ENCODE data around the gene KLRC4. TPM values are rescaled to one million over a fixed set of nuclear protein-coding genes. Genes with fewer than 3 reads are reported as not detected.
"Not testable (repeated sequence)": the region's sequence is repeated elsewhere in the genome, so short reads cannot be mapped to it uniquely, and the experiment has no call there.

The KLRC4 gene
- total RNA-seq, 2 donors from 2014 or later = not detected

GRCh38 chr12:10369557-10370415, 39.8 kb downstream of the KLRC4 start:
- TF ChIP-seq, protein P1, sequence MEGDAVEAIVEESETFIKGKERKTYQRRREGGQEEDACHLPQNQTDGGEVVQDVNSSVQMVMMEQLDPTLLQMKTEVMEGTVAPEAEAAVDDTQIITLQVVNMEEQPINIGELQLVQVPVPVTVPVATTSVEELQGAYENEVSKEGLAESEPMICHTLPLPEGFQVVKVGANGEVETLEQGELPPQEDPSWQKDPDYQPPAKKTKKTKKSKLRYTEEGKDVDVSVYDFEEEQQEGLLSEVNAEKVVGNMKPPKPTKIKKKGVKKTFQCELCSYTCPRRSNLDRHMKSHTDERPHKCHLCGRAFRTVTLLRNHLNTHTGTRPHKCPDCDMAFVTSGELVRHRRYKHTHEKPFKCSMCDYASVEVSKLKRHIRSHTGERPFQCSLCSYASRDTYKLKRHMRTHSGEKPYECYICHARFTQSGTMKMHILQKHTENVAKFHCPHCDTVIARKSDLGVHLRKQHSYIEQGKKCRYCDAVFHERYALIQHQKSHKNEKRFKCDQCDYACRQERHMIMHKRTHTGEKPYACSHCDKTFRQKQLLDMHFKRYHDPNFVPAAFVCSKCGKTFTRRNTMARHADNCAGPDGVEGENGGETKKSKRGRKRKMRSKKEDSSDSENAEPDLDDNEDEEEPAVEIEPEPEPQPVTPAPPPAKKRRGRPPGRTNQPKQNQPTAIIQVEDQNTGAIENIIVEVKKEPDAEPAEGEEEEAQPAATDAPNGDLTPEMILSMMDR (conservative IDR thresholded peaks at IDR 0.05) = no peak
- H3K27ac ChIP-seq (ENCODE audit: low read depth, low read length) = no peak overlapping the region
- H3K27me3 Mint-ChIP-seq (ENCODE audit: insufficient read depth) = no peaks in the 10 kb centered on the region
- H3K36me3 ChIP-seq (ENCODE audit: control insufficient read depth, insufficient read depth, low read length) = no peaks in the 10 kb centered on the region
- no peak for DNase-seq
- no peak overlapping the region for H3K9ac ChIP-seq (ENCODE audit: extremely low read depth, low read length, poor library complexity, severe bottlenecking)
- H3K9me3 Mint-ChIP-seq = peaks cover 20% of the 10 kb centered on the region
- H3K36me3 Mint-ChIP-seq (ENCODE audit: low read depth) = peaks cover 28% of the 10 kb centered on the region
- H3K27me3 ChIP-seq (ENCODE audit: control insufficient read depth, insufficient read depth, low read length, poor library complexity, severe bottlenecking) = peaks cover 17% of the 10 kb centered on the region
- H3K4me1 ChIP-seq (ENCODE audit: control insufficient read depth, insufficient read depth, low read length) = peaks cover 5% of the 10 kb centered on the region
- 91 to 95% methylated on average over 6 to 8 of the region's 8 CpGs for WGBS, 2 experiments (ENCODE audit: insufficient coverage in 1 of 2, insufficient read length in 1 of 2)
- peaks cover 27% of the 10 kb centered on the region for H3K4me1 Mint-ChIP-seq
- H3K27ac Mint-ChIP-seq = no peak overlapping the region
- H3K4me3 Mint-ChIP-seq = no peak overlapping the region
- peaks cover 12% of the 10 kb centered on the region for H3K9me3 ChIP-seq (ENCODE audit: control insufficient read depth, low read length)
- no peak overlapping the region for H3K4me3 ChIP-seq (ENCODE audit: low read length)

- peaks cover 12% of the 10 kb centered on the region for H3K9me3 ChIP-seq (ENCODE audit: control insufficient read depth, low read length)
- H3K4me1 Mint-ChIP-seq = peaks cover 27% of the 10 kb centered on the region
- no peaks in the 10 kb centered on the region for H3K36me3 ChIP-seq (ENCODE audit: control insufficient read depth, insufficient read depth, low read length)
- peaks cover 26% of the 10 kb centered on the region for H3K36me3 Mint-ChIP-seq (ENCODE audit: low read depth)
- H3K4me1 ChIP-seq (ENCODE audit: control insufficient read depth, insufficient read depth, low read length) = peaks cover 5% of the 10 kb centered on the region
- peaks cover 20% of the 10 kb centered on the region for H3K9me3 Mint-ChIP-seq
- H3K9ac ChIP-seq (ENCODE audit: extremely low read depth, low read length, poor library complexity, severe bottlenecking) = no peak overlapping the region
- peaks cover 30% of the 10 kb centered on the region for H3K27me3 ChIP-seq (ENCODE audit: control insufficient read depth, insufficient read depth, low read length, poor library complexity, severe bottlenecking)
- no peak overlapping the region for H3K27ac ChIP-seq (ENCODE audit: low read depth, low read length)
- WGBS, 2 experiments (ENCODE audit: insufficient coverage in 1 of 2, insufficient read length in 1 of 2) = 91 to 96% methylated on average over 5 to 8 of the region's 10 CpGs
- TF ChIP-seq, protein P1 (conservative IDR thresholded peaks at IDR 0.05) = no peak
- no peak overlapping the region for H3K27ac Mint-ChIP-seq
- no peaks in the 10 kb centered on the region for H3K27me3 Mint-ChIP-seq (ENCODE audit: insufficient read depth)
- H3K4me3 ChIP-seq (ENCODE audit: low read length) = no peak overlapping the region
- no peak for DNase-seq
- no peak overlapping the region for H3K4me3 Mint-ChIP-seq
These were observed 41.1 kb downstream of the KLRC4 start for GRCh38 chr12:10368206-10369171.

GRCh38 chr12:10367714-10368113, 41.8 kb downstream of the KLRC4 start:
- not testable (repeated sequence) for H3K4me3 Mint-ChIP-seq; H3K36me3 ChIP-seq (ENCODE audit: control insufficient read depth, insufficient read depth, low read length); DNase-seq; H3K4me1 ChIP-seq (ENCODE audit: control insufficient read depth, insufficient read depth, low read length); H3K27ac Mint-ChIP-seq; H3K4me3 ChIP-seq (ENCODE audit: low read length); H3K9ac ChIP-seq (ENCODE audit: extremely low read depth, low read length, poor library complexity, severe bottlenecking); H3K27ac ChIP-seq (ENCODE audit: low read depth, low read length); H3K27me3 Mint-ChIP-seq (ENCODE audit: insufficient read depth)
- Mint-ChIP-seq H3K4me1 (peaks cover 24% of the 10 kb centered on the region), H3K36me3 (ENCODE audit: low read depth) (peaks cover 26% of the 10 kb centered on the region), H3K9me3 (peaks cover 20% of the 10 kb centered on the region)
- peaks cover 30% of the 10 kb centered on the region for H3K27me3 ChIP-seq (ENCODE audit: control insufficient read depth, insufficient read depth, low read length, poor library complexity, severe bottlenecking)
- peaks cover 12% of the 10 kb centered on the region for H3K9me3 ChIP-seq (ENCODE audit: control insufficient read depth, low read length)
- WGBS, 2 experiments (ENCODE audit: insufficient coverage in 1 of 2, insufficient read length in 1 of 2) = 67 to 97% methylated on average over 3 to 4 of the region's 4 CpGs
